HCT116 (cell line): Measurements from ENCODE around the gene TANGO6. TPM values are rescaled to one million over a fixed set of nuclear protein-coding genes. Genes with fewer than 3 reads are reported as not detected.

Experiments
- ATAC-seq: fragments of 200-7000 bp; cut with Tn5 transposase; 2 replicates; pipeline ENCODE4 v1.9.1; 2020; ENCODE audit warnings: mild to moderate bottlenecking, moderate library complexity
- BruUV-seq: library from RNA; stranded (reverse); fragments of 400-500 nt; replicated peaks from 2 replicates; lab custom pipeline; 2021; lab: Mats Ljungman, UMichigan
- CTCF ChIA-PET: fragments of 300-600 bp; sonication (Branson Sonifier 250); formaldehyde crosslinking; loops from one replicate; lab custom pipeline; 2021; ENCODE audit warnings: antibody characterized with exemption; lab: Charles Lee
- POLR2A ChIA-PET: fragments of 300-600, 350-600 bp; sonication (Branson Sonifier 250); formaldehyde crosslinking; loops from one replicate; lab custom pipeline; 2021; ENCODE audit warnings: antibody characterized with exemption; lab: Charles Lee
- RAD21 ChIA-PET, 2 experiments: fragments of 300-600 bp; sonication (Branson Sonifier 250); formaldehyde crosslinking; loops; one replicate each; lab custom pipeline; 2023; ENCODE audit warnings: low total read pairs in 2 of 2; ENCODE audit not compliant: uncharacterized antibody in 2 of 2, unreplicated experiment in 2 of 2, low non-redundant PET in 1 of 2; lab: Charles Lee
- DNase-seq: peaks from one replicate; pipeline ENCODE4 v3.0.0-alpha.2; 2010; ENCODE audit warnings: low read depth, low spot score
- H2AFZ ChIP-seq: fragments of 200-600 bp; shearing (Covaris generic), sonication (generic); 2 replicates; pipeline ENCODE4 v1.6.1; 2017; ENCODE audit warnings: low read depth, mixed run types, mixed read lengths, antibody characterized with exemption, low read length; ENCODE audit not compliant: poor library complexity, severe bottlenecking
- H3K27ac ChIP-seq: 2 replicates; pipeline ENCODE4 v1.5.1; 2012; ENCODE audit warnings: low read depth, low read length
- H3K27me3 ChIP-seq: fragments of 200-600 bp; sonication (generic); 2 replicates; pipeline ENCODE4 v1.6.1; 2016; ENCODE audit warnings: mixed run types, low read length, mixed read lengths; ENCODE audit not compliant: insufficient read depth
- H3K36me3 ChIP-seq, 2 experiments: fragments of 200-500 bp in 1 of 2; fragments of 200-600 bp in 1 of 2; sonication (Bioruptor generic) in 1 of 2; sonication (generic) in 1 of 2; 2 replicates each; pipeline versions ENCODE4 v1.5.1 to v1.6.1; 2014 to 2016; ENCODE audit warnings: low read length in 2 of 2, inconsistent platforms in 1 of 2, mixed read lengths in 1 of 2, mixed run types in 1 of 2; ENCODE audit not compliant: insufficient read depth in 2 of 2, control insufficient read depth in 1 of 2
- H3K4me1 ChIP-seq, 2 experiments: fragments of 200-600 bp in 1 of 2; sonication (generic) in 1 of 2; 2 replicates each; pipeline versions ENCODE4 v1.5.1 to v1.6.1; 2012 to 2017; ENCODE audit warnings: low read length in 2 of 2, inconsistent platforms in 1 of 2, mild to moderate bottlenecking in 1 of 2, mixed read lengths in 1 of 2, mixed run types in 1 of 2, moderate library complexity in 1 of 2; ENCODE audit not compliant: insufficient read depth in 2 of 2, control insufficient read depth in 1 of 2
- H3K4me2 ChIP-seq: fragments of 200-600 bp; sonication (generic); 2 replicates; pipeline ENCODE4 v1.6.1; 2017; ENCODE audit warnings: mixed run types, low read length, mixed read lengths
- H3K4me3 ChIP-seq, 2 experiments: fragments of 200-600 bp in 1 of 2; sonication (generic) in 1 of 2; replicated peaks in 1 of 2; 2 replicates each; pipeline ENCODE4 v1.5.1; 2011 to 2016; ENCODE audit warnings: low read length in 2 of 2, control low read depth in 1 of 2, low read depth in 1 of 2, mild to moderate bottlenecking in 1 of 2, mixed read lengths in 1 of 2, mixed run types in 1 of 2
- H3K79me2 ChIP-seq: fragments of 200-600 bp; sonication (generic); 2 replicates; pipeline ENCODE4 v1.6.1; 2017; ENCODE audit warnings: mild to moderate bottlenecking, mixed run types, low read length, moderate library complexity, mixed read lengths; ENCODE audit not compliant: insufficient read depth
- H3K9ac ChIP-seq: fragments of 200-600 bp; sonication (generic); 2 replicates; pipeline ENCODE4 v1.6.1; 2016; ENCODE audit warnings: low read length, mixed read lengths
- H3K9me2 ChIP-seq: fragments of 200-600 bp; sonication (generic), shearing (Covaris generic); 2 replicates; pipeline ENCODE4 v1.6.1; 2017; ENCODE audit warnings: mixed run types, mild to moderate bottlenecking, moderate library complexity; ENCODE audit not compliant: insufficient read depth
- H3K9me3 ChIP-seq, 2 experiments: fragments of 200-500 bp in 1 of 2; fragments of 200-600 bp in 1 of 2; sonication (Bioruptor generic) in 1 of 2; sonication (generic) in 1 of 2; 2 replicates each; pipeline ENCODE4 v1.6.1; 2014 to 2017; ENCODE audit warnings: low read length in 2 of 2, mixed read lengths in 2 of 2, inconsistent platforms in 1 of 2, low read depth in 1 of 2, mild to moderate bottlenecking in 1 of 2, mixed run types in 1 of 2, moderate library complexity in 1 of 2; ENCODE audit not compliant: control insufficient read depth in 1 of 2, insufficient read depth in 1 of 2
- H4K20me1 ChIP-seq: fragments of 200-600 bp; sonication (generic), shearing (Covaris generic); 2 replicates; pipeline ENCODE4 v1.6.1; 2017; ENCODE audit warnings: mixed run types, mild to moderate bottlenecking, moderate library complexity; ENCODE audit not compliant: insufficient read depth
- CBX3 ChIP-seq: IDR thresholded peaks from 2 replicates; pipeline ENCODE4 v1.6.1; 2012; ENCODE audit warnings: low read depth
- CTCF ChIP-seq, 3 experiments: fragments of 200-600 bp in 1 of 3; sonication (generic) in 1 of 3; IDR thresholded peaks in 2 of 3; conservative IDR thresholded peaks in 1 of 3; 2 replicates each; pipeline ENCODE4 v1.5.1; 2012 to 2017; ENCODE audit warnings: low read depth in 2 of 3, low read length in 2 of 3, antibody characterized with exemption in 1 of 3, borderline replicate concordance in 1 of 3, control low read depth in 1 of 3, mild to moderate bottlenecking in 1 of 3, mixed read lengths in 1 of 3, mixed run types in 1 of 3, moderate library complexity in 1 of 3; ENCODE audit not compliant: insufficient read depth in 1 of 3
- FOSL1 ChIP-seq: IDR thresholded peaks from 2 replicates; pipeline ENCODE4 v1.6.1; 2012; ENCODE audit warnings: low read depth
- MAX ChIP-seq: IDR thresholded peaks from 2 replicates; pipeline ENCODE4 v1.6.1; 2012
- POLR2A ChIP-seq: IDR thresholded peaks from 2 replicates; pipeline ENCODE4 v1.7.0; 2011; ENCODE audit warnings: borderline replicate concordance; ENCODE audit not compliant: insufficient read depth, insufficient read length; ENCODE audit errors: extremely low read depth
- POLR2AphosphoS5 ChIP-seq: IDR thresholded peaks from 2 replicates; pipeline ENCODE4 v1.6.1; 2011; ENCODE audit warnings: mild to moderate bottlenecking, low read depth, low read length, moderate library complexity
- REST ChIP-seq: IDR thresholded peaks from 2 replicates; pipeline ENCODE4 v1.6.1; 2012; ENCODE audit warnings: low read depth
- SIN3A ChIP-seq: IDR thresholded peaks from 2 replicates; pipeline ENCODE4 v1.6.1; 2012; ENCODE audit warnings: low read depth
- SP1 ChIP-seq: IDR thresholded peaks from 2 replicates; pipeline ENCODE4 v1.6.1; 2012; ENCODE audit warnings: low read depth
- SRF ChIP-seq: IDR thresholded peaks from 2 replicates; pipeline ENCODE4 v1.6.1; 2012; ENCODE audit warnings: low read depth
- YY1 ChIP-seq: IDR thresholded peaks from 2 replicates; pipeline ENCODE4 v1.6.1; 2011; ENCODE audit warnings: low read length, low read depth, moderate library complexity, mild to moderate bottlenecking; ENCODE audit not compliant: insufficient replicate concordance; ENCODE audit errors: extremely low read depth
- ZFX ChIP-seq: fragments of 450-650 bp; IDR thresholded peaks from 2 replicates; pipeline ENCODE4 v1.6.1; 2017
- ZNF274 ChIP-seq: fragments of 200-500 bp; sonication (Bioruptor generic); IDR thresholded peaks from 2 replicates; pipeline ENCODE4 v1.6.1; 2014; ENCODE audit warnings: mild to moderate bottlenecking, low read depth, low read length, inconsistent platforms
- intact Hi-C: fragments of 100-400 bp; cut with micrococcal nuclease; formaldehyde crosslinking; loops from 2 replicates; pipeline ENCODE4 v1.10.0; 2022
- total RNA-seq: library from RNA; stranded (reverse); gene quantifications from one replicate; pipeline ENCODE4 v1.2.1, GENCODE V29; 2021; ENCODE audit not compliant: unreplicated experiment

TANGO6 gene
- total RNA-seq, 1 experiment from 2014 or later, result 16.4 TPM

- no peak for DNase-seq
- intact Hi-C loops, result no loop called here
- no peaks in the 10 kb centered on the region for H3K79me2 ChIP-seq
- no peaks in the 10 kb centered on the region for H3K36me3 ChIP-seq
- peak overlapping the region; percentile 46 for H3K9ac ChIP-seq
- H3K4me1 ChIP-seq, result peaks cover 42 to 70% of the 10 kb centered on the region in 2 experiments
- no peak overlapping the region for H3K4me3 ChIP-seq
- ChIA-PET CTCF (no interaction called here), RAD21 (no interaction called here), POLR2A (no interaction called here)
- no peak for ATAC-seq
- H3K27me3 ChIP-seq, result no peaks in the 10 kb centered on the region
- no peak overlapping the region for H2AFZ ChIP-seq
- TF ChIP-seq SP1 (no peak), POLR2AphosphoS5 (no peak), ZFX (no peak), YY1 (no peak), SIN3A (no peak), CTCF (IDR thresholded peaks at IDR 0.05 in 2 of 3, conservative IDR thresholded peaks at IDR 0.05 in 1 of 3; ENCODE audit: borderline replicate concordance in 1 of 3, insufficient read depth in 1 of 3, low read depth in 2 of 3, low read length in 2 of 3) (no peak), FOSL1 (no peak)
- peak overlapping the region; percentile 54 for H3K4me2 ChIP-seq
- H3K9me3 ChIP-seq, result no peaks in the 10 kb centered on the region
- peak overlapping the region; percentile 73 for H3K27ac ChIP-seq
- no peaks in the 10 kb centered on the region for H3K9me2 ChIP-seq
- BruUV-seq, result no TSS peak
- H4K20me1 ChIP-seq, result no peaks in the 10 kb centered on the region
These were observed 234.7 kb downstream of the TANGO6 start for GRCh38 chr16:69078073-69078472.

GRCh38 chr16:69079697-69080096 lies 236.4 kb downstream of the TANGO6 start:
- H4K20me1 ChIP-seq, result no peaks in the 10 kb centered on the region
- no peak overlapping the region for H2AFZ ChIP-seq
- DNase-seq (no peak), ATAC-seq (no peak)
- H3K36me3 ChIP-seq, result no peaks in the 10 kb centered on the region
- H3K27ac ChIP-seq, result no peak overlapping the region
- H3K79me2 ChIP-seq, result no peaks in the 10 kb centered on the region
- H3K4me3 ChIP-seq, result no peak overlapping the region
- RAD21 ChIA-PET, result no interaction called here
- no peak overlapping the region for H3K9ac ChIP-seq
- CTCF ChIA-PET, result no interaction called here
- intact Hi-C loops, result no loop called here
- H3K4me1 ChIP-seq, result peaks cover 30 to 53% of the 10 kb centered on the region in 2 experiments
- no peaks in the 10 kb centered on the region for H3K9me3 ChIP-seq
- no peak overlapping the region for H3K4me2 ChIP-seq
- H3K27me3 ChIP-seq, result no peaks in the 10 kb centered on the region
- BruUV-seq, result no TSS peak
- POLR2A ChIA-PET, result no interaction called here
- no peaks in the 10 kb centered on the region for H3K9me2 ChIP-seq
- TF ChIP-seq ZFX (no peak), CTCF (IDR thresholded peaks at IDR 0.05 in 2 of 3, conservative IDR thresholded peaks at IDR 0.05 in 1 of 3; ENCODE audit: borderline replicate concordance in 1 of 3, insufficient read depth in 1 of 3, low read depth in 2 of 3, low read length in 2 of 3) (no peak), POLR2A (no peak), SP1 (no peak), REST (no peak), CBX3 (no peak), FOSL1 (no peak), MAX (no peak), ZNF274 (no peak), SRF (no peak)
